ENCODE data around the gene NTN5.

Gene NTN5

DNA sequence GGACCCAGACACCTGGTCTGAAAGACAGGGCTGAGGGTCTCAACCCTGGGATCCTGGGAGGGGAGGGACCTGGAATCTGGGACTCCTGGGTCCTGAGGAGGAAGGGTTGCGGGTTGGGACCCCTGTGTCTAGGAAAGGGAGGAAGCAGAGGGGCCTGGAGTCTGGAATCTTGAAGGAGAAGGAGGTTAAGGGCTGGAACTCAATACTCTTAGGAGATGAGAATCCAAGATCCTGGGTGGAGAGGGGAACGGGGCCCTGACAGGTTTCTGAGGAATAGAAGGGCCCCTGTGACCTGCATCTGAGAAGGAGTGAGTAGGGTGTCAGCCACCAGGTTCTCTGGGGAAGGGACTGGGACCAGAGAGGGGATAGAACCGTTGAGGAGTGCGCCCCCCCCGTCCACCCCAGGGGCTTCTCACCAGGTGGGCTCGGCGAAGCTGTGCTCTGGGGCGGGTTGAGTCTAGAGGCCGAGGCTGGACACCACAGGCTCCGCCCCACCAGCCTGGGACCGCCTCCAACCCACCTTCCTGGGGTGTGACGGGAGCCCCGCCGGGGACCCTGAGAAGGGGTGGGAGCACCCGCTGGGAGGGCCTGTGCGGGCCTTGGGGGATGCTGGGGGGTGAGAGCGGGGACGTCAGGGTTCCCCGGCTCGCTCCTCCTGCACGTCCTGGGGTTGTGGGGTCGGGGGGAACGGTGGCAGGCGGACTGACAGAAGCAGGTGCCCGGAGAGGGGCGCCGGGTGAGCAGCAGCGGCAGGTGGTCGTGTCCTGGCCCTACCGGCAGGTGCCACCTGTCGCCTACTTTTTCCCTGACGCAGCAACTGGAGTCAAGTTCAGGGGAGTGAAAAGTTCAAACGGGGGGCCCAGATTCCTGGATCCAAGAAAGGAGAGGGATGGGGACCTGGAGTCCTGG lies 46.7 kb upstream of the NTN5 start, which contains the start of gene MAMSTR:
Gene MAMSTR, minus strand, starts transcription at position 463 of the 909 bp plus-strand sequence. CDS start 694 bp downstream, outside the sequence.
- TF ChIP-seq SIN3A (IDR thresholded peaks at IDR 0.05; ENCODE audit: borderline replicate concordance, insufficient read depth, low read length) (no peak), FOXP2 (optimal IDR thresholded peaks at IDR 0.05; ENCODE audit: borderline replicate concordance, extremely low read depth, extremely low read length, insufficient read depth) (no peak), POLR2AphosphoS5 (IDR thresholded peaks at IDR 0.05; ENCODE audit: low read depth, low read length) (no peak), TAF1 (IDR thresholded peaks at IDR 0.05; ENCODE audit: borderline replicate concordance, insufficient read depth, low read length) (no peak)
- TF ChIP-seq, protein P1, sequence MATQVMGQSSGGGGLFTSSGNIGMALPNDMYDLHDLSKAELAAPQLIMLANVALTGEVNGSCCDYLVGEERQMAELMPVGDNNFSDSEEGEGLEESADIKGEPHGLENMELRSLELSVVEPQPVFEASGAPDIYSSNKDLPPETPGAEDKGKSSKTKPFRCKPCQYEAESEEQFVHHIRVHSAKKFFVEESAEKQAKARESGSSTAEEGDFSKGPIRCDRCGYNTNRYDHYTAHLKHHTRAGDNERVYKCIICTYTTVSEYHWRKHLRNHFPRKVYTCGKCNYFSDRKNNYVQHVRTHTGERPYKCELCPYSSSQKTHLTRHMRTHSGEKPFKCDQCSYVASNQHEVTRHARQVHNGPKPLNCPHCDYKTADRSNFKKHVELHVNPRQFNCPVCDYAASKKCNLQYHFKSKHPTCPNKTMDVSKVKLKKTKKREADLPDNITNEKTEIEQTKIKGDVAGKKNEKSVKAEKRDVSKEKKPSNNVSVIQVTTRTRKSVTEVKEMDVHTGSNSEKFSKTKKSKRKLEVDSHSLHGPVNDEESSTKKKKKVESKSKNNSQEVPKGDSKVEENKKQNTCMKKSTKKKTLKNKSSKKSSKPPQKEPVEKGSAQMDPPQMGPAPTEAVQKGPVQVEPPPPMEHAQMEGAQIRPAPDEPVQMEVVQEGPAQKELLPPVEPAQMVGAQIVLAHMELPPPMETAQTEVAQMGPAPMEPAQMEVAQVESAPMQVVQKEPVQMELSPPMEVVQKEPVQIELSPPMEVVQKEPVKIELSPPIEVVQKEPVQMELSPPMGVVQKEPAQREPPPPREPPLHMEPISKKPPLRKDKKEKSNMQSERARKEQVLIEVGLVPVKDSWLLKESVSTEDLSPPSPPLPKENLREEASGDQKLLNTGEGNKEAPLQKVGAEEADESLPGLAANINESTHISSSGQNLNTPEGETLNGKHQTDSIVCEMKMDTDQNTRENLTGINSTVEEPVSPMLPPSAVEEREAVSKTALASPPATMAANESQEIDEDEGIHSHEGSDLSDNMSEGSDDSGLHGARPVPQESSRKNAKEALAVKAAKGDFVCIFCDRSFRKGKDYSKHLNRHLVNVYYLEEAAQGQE (IDR thresholded peaks at IDR 0.05; ENCODE audit: insufficient read depth in 1 of 2, low read depth in 2 of 2, low read length in 2 of 2) = no peak

DNA sequence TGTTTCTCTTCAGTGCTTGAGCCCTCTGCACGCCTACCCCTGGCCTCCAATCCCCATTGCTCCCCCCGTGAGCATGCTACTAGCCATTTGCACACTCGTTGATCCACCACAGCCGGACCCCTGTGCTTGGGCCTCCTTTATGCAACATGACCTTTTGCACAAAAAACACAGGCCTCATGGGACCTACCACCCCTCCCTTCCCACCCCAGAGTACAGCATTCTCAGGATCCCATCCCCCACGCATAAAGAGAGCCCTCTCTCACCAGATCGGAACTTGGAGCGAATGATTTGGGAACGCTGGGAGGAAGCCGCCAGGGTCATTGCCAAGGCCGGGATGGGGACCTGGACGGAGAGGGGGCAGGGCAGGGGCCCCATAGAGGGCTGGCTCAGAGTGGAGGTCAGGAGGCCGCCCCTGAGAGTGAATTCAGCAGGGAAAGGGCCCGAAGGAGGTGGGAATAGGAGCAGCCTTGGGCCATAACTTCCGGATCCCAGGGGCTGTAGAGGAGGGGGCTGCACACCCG lies 46.0 kb upstream of the NTN5 start:
- TF ChIP-seq FOXP2 (optimal IDR thresholded peaks at IDR 0.05; ENCODE audit: borderline replicate concordance, extremely low read depth, extremely low read length, insufficient read depth) = no peak
- no peak for TF ChIP-seq POLR2AphosphoS5 (IDR thresholded peaks at IDR 0.05; ENCODE audit: low read depth, low read length)
- no peak for TF ChIP-seq SIN3A (IDR thresholded peaks at IDR 0.05; ENCODE audit: borderline replicate concordance, insufficient read depth, low read length)
- TF ChIP-seq, protein P1 (IDR thresholded peaks at IDR 0.05; ENCODE audit: insufficient read depth in 1 of 2, low read depth in 2 of 2, low read length in 2 of 2) = no peak
- TF ChIP-seq TAF1 (IDR thresholded peaks at IDR 0.05; ENCODE audit: borderline replicate concordance, insufficient read depth, low read length) = no peak

DNA sequence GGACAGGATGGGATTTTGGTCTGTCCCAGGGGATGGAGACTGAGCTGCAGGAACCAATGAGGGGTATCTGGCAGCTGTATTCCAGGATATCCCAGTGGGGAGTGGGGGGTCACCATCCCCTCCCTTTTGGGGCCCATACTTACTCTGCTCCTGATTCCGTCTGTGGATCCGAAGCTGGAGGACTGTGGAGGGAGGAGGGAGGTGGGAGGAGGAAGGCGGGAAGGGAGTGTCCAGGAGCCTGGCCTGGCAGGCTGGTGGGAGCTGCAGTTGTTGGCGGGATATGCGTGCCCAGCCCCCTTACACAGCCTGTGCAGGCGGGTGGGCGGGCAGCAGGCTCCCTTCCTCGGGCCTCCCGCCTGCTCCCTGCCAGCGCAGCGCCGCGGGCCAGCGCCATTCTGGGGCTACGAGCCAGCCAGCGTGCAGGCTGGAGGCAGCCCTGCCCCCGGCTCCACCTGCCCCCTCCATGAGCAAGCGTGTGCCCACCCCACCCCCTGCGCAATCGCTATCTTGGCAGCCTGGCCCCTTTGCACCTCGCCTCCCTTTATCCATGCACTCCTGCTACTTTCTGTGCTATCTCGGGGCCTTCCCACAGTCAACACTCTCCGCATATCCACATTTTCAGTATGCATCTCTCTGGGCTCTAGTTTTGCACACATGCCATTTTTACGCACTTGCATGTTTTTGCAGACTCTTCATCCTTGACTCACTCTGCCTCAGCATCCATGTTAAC lies 43.9 kb upstream of the NTN5 start:
- peak; percentile 83 for TF ChIP-seq POLR2AphosphoS5 (IDR thresholded peaks at IDR 0.05; ENCODE audit: low read depth, low read length)
- TF ChIP-seq TAF1 (IDR thresholded peaks at IDR 0.05; ENCODE audit: borderline replicate concordance, insufficient read depth, low read length) = no peak
- TF ChIP-seq SIN3A (IDR thresholded peaks at IDR 0.05; ENCODE audit: borderline replicate concordance, insufficient read depth, low read length) = peak; percentile 46; the same call in 1 of the 2 replicates
- TF ChIP-seq, protein P1 (IDR thresholded peaks at IDR 0.05; ENCODE audit: insufficient read depth in 1 of 2, low read depth in 2 of 2, low read length in 2 of 2) = no peak
- TF ChIP-seq FOXP2 (optimal IDR thresholded peaks at IDR 0.05; ENCODE audit: borderline replicate concordance, extremely low read depth, extremely low read length, insufficient read depth) = peak; percentile 33

DNA sequence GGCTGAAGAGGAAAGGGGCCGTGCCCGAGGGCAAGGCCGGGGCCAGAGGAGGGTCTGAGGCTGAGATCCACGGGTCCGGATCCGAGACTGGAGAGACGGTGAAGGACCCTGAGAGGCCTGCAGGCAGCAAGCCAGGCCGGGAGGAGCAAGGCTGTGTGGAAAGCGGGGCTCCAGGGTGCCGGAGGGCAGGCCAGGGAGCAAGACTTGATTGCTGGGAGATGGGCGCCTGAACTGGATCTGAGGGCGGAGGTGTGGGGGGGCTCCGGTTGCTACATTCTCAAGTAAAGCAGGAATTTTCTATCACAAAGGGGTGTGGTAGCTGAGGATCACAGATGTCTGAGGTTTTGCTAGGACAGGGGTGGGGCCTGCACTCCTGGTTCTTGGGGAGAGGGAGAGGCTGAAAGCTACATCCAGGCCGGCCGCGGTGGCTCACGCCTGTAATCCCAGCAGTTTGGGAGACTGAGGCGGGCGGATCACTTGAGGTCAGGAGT lies 42.9 kb upstream of the NTN5 start:
- TF ChIP-seq POLR2AphosphoS5 (IDR thresholded peaks at IDR 0.05; ENCODE audit: low read depth, low read length) = no peak
- no peak for TF ChIP-seq FOXP2 (optimal IDR thresholded peaks at IDR 0.05; ENCODE audit: borderline replicate concordance, extremely low read depth, extremely low read length, insufficient read depth)
